ENCODE data around the gene SOX5.

The SOX5 gene

DNA sequence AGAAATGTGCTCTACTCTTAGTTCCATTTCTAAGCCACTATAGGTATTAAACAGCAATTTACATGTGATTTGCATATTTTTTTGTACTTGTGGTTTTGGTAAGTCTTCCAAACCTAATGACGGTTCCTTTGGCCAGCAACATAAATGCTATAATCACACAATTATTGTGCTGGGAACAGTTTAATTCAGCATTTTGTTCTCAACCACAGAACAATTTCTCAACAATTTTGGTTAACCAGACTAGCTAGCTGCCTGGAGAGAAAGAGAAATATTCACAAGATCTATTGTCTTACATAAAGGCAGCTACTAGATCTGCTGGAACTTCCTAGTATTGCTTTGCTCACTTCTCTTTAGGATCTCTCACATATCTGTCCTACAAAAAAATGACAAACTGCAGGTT lies 265.3 kb downstream of the SOX5 start:
- DNase-seq (ENCODE audit: low spot score) = no peak

DNA sequence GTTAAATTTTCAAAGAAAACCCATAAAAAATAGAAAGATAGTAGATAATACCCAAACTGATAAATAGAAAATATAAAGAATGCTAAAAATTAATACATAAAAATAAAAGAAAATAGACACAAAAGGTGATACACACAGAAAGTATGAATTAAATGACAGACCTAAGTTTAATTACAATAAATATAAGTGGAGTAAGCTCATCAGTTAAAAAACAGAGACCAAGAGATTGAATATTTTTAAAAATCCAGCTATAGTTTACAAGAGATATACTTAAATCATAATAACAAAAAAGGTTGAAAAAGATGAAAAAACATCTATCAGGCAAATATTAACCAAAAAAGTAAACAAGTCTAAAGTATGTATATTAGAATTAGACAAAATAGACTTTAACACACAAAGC lies 268.2 kb downstream of the SOX5 start:
- no peak for DNase-seq (ENCODE audit: low spot score)

DNA sequence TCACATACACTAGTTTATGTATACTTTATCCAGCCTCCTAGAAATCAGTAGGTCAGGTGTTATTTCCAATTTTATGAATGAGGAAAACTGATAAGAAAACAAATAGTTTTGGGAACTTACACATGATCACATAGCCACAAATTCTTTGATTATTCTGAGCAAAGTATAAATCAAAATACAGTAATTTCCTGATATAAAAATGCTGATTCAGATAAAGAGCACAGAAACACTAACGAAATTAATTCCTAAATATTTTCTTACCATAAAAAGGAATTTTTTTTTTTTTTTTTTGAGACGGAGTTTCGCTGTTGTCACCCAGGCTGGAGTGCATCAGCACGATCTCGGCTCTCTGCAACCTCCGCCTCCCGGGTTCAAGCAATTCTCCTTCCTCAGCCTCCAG lies 275.4 kb downstream of the SOX5 start:
- DNase-seq (ENCODE audit: low spot score) = no peak

DNA sequence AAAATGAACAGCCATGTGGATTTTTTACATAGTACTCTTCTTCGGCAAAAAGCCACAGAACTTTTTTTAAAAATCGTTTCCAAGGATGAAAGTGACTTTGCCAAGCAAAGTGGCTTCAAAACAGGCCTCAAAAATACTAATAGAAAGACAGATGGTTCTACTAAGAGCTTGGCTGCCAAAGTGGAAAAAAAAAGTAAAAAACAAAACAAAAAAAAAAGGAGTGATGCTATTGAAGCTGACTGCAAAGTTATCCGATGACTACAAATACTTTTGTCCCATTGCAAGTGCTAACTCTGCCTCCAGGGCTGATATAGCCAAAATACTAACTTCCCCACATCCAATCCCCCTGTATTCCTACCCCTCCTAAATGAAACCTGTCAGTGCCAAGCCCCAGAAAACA lies 277.6 kb downstream of the SOX5 start:
- no peak for DNase-seq (ENCODE audit: low spot score)

DNA sequence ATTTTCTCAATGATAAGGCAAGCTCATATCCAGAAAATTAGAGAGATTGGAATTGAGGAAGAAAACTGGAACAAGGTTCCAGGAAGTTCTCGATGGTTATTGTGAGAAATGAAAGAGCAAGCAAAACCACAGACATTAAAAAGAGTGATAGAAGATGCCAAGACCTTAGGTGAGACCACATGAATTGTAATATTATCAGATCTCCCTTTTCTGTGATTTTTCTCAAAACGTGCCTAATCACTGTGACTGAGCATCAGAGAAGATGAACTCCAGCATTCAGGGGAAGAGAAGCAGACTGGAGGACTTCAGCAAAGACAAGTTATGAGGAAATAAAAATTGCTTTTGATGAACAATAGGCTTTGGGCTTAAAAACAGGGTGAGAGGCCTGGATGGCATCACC lies 278.8 kb downstream of the SOX5 start:
- DNase-seq (ENCODE audit: low spot score) = no peak

DNA sequence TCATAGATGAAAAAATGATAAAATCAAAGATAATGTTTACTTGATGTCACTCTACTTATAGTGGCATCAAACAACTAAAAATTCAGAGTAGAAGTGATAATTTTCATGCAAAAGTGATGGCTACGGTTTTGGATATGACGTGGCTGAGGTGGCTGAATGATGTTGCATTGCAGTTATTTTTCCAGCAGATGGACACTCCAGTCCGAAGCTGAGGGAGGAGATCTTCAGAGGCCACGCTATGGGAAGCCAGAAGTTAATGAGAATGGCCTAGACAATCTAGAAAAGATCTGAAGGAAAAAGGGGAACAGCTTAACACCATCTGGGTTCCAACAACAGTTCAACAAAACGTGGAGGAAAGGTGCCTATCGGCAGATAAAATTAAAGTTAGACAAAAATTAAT lies 279.8 kb downstream of the SOX5 start:
- no peak for DNase-seq (ENCODE audit: low spot score)

DNA sequence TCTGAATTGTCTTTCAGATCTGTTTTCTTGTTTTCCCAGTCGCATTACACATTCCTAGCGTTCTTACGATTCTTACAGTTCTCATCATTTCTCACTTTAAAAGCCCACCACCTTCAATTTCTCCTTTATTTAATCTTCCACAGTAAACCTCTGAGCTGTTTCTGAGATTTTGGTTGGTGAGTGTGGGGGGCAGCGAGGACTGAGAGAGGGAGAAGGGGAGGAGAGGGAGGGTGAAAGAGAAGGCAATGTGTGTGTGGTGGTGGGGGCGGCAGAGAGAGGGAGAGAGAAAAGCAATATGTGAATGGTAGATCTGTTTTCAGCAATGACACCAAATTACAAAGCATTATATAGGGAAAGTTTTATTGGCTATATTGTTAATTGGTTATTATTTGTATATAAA lies 282.6 kb downstream of the SOX5 start:
- DNase-seq (ENCODE audit: low spot score) = no peak

DNA sequence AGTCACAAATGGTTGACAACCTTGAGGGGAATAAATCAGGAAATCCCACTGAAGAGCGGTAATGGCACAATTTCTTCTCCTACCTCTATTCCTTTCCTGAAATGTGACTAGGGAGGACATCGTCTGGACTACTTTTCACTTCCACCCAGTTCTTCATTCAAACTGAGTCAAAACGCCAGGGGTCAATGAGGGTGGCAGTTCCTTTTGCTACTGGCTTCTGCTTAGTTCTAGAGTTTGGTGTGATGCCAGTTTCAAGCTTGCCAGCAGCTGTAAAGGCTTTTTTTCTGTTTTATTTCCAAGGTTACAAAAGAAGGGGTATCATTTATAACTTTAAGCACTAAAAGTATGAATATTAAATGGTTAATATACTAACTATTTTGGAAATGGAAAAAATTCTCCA lies 286.5 kb downstream of the SOX5 start:
- DNase-seq (ENCODE audit: low spot score) = no peak

DNA sequence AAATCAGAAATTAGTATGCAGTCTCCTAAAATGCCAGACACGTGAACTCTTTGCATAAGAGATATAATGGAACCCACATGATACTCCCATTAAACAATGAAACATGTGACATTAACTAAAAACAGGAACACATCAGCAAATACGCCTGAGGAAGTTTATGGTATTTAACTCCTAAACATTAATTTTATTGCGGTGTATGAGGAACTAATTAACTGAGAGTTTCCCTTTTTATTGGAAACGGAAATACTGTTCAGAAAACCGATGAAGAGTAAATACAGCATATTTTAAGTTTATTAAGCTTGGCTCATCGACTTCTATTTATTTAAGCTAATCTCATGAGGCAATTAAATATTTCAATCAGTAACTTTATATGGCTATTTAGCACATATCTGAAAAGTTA lies 290.3 kb downstream of the SOX5 start:
- DNase-seq (ENCODE audit: low spot score) = no peak

DNA sequence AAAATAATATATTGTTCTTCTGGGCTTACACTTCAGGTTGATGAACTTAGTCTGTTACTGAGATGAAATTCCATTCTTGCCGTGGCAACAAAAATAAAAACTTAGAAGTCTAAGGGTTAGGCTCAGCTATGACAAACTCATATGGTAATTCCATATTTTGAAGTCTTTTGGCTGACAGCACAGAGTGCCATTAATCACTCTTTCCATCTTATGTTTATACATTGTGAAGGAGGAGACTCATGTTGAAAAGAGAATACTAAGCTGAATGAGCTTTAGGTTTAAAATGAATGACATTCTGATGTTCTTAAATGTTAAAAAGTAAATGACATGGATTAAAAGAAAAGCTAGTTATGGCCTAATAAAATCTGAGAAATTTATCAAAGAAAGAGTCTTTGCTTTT lies 291.9 kb downstream of the SOX5 start:
- DNase-seq (ENCODE audit: low spot score) = no peak

DNA sequence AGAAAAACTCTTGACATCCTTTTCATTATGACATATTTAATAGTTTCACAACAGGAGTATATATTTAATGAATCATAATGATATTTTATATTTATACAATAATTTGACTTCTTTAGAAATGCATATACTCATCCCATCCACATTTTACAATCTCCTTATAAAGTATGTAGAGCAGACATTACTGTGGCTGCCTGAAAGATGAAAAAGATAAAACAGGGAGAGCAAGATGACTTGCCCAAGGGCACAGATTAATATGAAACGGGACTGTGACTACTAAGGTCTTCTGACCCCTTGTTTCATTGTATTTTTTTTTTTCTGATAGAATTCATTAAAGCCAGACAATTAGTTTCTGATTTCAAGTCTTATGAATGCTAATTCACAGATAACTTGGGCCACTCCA lies 293.6 kb downstream of the SOX5 start:
- no peak for DNase-seq (ENCODE audit: low spot score)

DNA sequence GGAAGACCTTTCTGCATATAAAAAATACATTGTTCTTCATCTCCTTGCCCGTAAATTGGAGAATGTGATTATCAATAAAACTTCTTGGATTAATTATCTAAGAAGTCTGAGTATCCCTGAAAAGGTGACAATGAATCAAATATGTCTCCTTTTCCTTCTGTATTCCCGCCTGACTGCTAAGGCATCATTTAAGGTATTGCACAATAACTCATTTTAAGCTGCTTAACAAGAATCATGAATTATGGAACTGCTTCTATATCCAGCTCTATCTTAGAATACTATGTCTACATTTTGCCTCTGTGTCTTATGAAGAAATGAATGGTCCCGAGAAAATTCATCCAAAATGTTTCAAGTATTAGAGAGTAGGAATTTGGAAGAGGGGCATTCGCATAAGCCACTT lies 294.4 kb downstream of the SOX5 start:
- DNase-seq (ENCODE audit: low spot score) = no peak

DNA sequence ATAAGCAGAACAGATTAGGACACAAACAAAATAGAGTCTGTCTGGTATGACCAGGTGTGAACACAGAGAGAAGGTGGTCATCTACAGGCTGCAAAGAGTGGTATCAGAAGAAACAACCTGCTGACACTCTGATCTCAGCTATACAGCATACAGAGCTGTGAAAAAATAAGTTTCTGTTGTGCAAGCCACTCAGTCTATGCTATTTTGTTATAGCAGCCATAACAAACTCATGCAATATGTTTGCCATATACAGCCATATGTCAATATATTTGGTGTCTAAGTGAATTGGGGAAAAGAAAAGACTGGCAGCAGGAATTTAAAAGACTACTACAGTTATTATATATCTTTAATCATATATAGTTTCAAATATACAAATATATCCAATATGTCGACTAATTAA lies 300.9 kb downstream of the SOX5 start:
- DNase-seq (ENCODE audit: low spot score) = no peak

DNA sequence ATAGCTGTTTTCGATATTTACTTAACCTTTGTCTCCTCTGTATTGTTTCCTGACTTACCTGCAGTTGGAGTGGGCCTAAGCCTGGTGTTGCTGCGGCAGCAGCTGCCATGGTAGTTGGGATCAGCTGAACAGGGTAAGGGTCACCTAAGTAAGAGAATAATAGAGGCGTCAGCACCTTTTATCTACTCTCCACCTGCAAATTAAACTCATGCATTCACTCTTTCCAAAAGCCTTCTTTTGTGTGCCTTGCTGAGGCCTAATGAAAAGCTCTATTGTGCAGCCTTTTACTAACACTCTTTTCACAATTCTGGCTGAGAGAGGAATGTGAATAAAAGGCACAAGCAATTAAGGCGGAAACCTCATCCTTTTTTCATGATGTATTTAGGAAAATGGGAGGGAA lies 308.7 kb downstream of the SOX5 start:
- DNase-seq (ENCODE audit: low spot score) = no peak

DNA sequence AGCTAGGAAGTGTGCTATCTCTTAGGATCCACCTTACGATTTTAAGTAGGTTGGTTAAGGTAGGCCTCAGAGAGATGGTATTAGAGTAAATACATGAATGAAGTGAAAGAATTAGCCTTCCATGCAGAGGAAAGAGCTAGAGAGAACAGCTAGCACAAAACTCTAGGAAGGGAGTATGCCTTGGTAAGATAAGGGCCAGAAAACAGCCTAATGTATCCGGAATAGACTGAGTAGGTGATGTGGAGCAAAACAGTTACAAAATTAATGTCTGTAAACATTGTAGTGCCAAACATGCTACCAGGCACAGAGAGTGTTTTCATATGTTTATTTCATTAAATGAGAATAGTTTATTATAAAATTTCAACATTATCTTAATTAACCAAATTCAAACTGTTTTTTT lies 315.1 kb downstream of the SOX5 start:
- no peak for DNase-seq (ENCODE audit: low spot score)

DNA sequence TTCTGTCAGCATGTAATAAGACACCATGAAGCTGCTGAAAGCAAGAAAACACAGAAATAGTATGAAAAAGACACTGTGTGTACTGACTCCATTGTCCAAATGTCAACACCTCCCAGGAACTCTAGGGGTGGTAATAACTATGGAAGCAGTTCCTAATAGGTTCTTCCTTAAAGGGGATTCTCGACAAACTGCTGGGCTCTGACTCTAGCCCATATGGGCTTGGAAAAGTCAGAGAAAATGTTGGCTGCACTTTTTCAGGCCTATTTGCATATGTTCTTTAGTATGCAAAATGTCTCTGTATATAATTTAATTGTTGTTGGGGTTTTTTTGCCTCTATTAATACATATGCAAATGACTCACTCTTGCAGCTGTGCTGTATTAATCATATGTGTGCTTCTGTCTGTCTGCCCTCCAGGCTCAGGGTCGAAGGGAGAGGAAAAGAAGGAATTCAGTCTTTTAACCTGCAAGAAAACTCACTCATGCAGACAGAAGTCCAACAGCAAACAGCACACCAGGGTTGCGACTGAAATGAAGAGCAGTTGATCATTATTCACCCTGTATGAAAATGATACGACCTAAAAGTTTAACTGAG lies 317.6 kb downstream of the SOX5 start:
- DNase-seq (ENCODE audit: low spot score) = no peak

DNA sequence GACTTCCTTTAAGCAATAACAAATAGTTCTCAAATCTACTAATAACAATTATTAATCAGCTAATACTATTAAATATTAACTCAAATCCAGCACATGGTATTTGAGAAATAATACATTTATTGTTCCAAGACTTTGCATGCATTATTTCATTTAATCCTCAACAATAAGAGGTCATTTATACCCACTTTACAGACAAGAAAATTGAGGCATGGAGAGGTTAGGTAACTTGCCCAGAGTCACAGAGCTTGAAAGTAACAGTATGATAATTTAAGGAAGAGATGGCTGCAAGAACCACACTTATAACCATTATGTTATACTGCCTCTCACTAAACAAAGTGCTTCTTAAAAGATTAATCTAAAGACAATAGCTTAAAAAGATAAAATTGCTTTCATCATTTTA lies 318.9 kb downstream of the SOX5 start:
- DNase-seq (ENCODE audit: low spot score) = no peak

DNA sequence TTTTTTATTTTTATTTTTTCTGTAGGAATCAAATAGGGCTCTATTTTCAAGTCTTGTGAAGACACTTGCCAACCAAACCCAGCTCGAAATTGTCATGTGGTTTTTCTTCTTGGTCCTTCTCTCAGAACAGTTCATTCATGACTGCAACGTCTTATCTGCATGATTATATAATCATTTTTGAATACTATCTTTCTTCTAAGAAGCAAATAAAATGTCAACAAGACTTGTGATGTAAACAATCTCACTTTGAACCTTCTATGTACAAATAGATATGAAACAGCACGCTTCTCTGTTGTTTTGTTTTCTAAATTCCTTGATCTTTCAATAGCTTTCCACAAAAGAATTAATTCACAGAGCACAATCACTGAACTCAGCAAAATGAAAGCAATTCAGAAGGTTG lies 320.7 kb downstream of the SOX5 start:
- no peak for DNase-seq (ENCODE audit: low spot score)

DNA sequence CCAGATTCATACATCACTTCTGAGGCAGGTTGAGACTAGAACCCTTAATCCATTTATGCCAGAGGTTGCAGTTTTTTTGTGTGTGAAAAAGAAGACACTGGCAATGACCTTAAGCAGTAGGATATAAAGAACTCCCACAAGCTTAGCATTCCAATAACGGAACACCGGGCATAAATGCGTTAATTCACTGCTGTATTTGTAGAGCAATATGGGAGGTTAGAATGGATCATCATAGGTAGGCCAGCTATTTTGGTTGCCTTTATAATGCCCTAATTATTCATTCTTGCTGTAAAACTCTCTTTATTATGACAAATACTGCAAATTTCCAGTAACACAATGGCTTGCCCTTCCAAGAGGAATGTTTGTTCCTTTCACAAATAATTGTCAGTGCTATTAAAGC lies 322.7 kb downstream of the SOX5 start:
- DNase-seq (ENCODE audit: low spot score) = no peak

DNA sequence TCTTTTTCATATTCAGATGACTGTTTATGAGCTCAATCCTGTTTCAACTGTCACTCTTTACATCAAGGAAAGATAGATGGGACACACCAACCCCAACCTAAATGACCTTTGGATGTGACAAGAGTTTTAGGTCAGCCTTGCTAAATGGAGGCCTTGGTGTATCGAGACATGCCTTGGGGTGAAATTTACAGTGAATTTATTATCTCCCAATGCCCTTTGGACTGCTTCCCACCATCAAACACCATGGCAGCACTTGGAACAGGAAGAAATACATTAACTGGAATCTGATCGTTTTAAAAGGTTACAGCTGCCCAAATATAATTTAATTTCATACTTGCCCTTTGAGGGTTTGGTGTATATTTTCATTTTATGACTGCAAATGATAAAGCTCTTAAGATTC lies 327.6 kb downstream of the SOX5 start:
- no peak for DNase-seq (ENCODE audit: low spot score)

DNA sequence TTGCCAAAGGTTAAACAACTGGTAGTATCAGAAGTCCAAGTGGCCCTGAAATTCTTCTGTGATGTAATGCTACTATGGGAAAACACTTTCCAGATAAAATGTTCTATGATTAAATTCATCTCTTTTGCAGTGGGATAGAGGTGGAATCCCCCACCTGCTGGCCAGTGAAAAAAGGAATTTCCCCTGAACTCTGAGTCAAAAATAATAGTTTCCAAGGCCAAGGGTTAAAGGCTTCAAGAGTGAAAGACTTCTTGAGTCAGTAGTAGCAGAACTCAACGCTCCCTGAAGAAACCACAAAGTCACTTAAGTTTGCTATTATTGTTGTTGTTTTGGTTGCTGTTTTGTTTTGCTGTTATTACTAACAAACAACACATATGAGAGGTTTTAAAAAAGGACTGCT lies 330.8 kb downstream of the SOX5 start:
- no peak for DNase-seq (ENCODE audit: low spot score)

DNA sequence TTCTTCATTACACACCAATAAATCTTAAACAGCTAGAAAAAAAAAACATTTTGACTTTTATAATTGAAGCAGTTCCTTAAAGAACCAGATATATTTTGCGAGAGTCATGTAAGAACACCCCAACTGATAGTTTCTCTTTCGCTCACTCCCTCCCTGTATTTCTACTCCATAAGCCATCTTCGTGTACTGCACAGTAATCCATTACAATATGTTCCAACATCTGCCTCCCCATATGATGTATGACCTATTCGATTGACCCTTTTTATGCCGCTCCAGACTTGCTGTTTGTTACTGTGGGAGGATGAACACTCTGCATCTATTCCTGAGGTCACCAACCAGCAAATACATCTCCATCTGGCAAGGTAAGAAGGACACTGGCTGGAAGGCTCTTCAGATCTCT lies 331.7 kb downstream of the SOX5 start:
- no peak for DNase-seq (ENCODE audit: low spot score)

DNA sequence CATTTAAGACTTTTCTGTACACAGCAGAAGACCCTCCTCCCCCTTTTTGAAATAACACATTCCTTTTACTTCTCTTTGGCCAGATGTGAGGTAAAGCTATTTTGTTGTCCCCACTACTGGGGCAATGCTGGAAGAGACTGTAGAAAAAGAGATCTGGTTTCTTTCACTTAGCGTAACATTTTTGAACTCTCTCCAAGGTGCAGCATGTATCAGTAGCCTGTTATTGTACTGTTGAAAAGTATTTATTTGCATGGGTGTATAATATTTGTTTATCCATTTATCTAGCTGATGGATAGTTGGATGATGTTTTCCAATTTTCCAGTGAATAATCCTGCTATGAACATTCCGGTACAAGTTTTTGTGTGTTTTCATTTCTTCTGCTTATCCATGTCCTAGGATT lies 335.2 kb downstream of the SOX5 start:
- DNase-seq (ENCODE audit: low spot score) = no peak

DNA sequence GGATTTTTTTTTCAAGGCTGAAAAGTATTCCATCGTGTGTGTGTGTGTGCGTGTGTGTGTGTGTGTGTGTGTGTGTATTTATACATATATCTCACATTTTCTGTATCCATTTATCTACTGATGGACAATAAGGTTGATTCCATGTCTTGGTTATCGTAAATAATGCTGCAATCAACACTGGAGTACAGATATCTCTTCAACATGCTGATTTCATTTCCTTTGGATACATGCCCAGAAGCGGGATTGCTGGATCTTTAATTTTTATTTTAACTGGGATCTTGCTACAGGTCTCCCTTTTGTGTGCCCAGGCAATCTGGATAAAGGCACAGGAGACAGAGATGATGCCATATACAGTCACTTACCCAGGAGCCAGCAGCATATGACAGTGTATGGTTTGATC lies 338.1 kb downstream of the SOX5 start:
- no peak for DNase-seq (ENCODE audit: low spot score)

DNA sequence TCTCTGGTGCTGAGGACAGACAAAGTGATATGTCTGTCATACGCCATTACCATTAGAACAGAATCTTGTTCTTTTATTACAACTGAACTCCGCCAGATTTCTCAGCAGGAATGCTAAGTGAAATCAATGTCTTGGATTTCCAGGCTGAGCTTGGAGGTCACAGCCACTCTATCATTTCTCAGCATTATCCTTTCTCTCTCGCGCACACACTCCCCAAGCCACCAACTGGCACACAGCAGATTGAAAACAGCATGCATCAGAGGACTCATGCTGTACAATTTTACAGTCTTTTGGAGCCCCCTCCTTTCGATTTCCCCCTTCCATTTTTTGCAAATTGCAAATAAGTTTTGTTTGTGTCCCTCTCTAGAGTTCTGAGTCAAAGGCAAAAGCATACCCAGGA lies 348.6 kb downstream of the SOX5 start:
- no peak for DNase-seq (ENCODE audit: low spot score)
